ENCODE data around the gene WDR27.

Gene WDR27

DNA sequence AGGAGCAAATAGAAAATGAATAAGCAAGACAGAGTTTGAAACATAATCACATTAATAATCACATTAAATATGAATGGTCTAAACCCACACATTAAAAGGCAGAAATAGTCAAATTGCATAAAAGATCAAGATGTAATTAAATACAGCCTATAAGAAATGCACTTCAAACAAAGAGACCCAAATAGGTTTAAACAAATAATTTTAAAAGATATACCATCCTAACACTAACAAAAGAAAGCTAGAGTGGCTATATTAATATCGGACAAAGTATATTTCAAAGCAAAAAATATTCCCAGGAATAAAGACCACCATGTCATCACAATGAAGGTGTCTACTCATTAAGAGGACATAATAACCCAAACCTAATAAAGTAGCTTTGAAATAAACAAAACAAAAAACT lies 140.2 kb downstream of the WDR27 start:
- H3K79me2 ChIP-seq (ENCODE audit: insufficient read depth, low read length): no peaks in the 10 kb centered on the region
- H3F3A ChIP-seq (ENCODE audit: insufficient read depth): peaks cover 13% of the 10 kb centered on the region
- H3K4me3 ChIP-seq (ENCODE audit: insufficient read depth, low read length, poor library complexity, severe bottlenecking): no peak overlapping the region
- peaks cover 4% of the 10 kb centered on the region; the same call in 1 of the 2 replicates for H3K36me3 ChIP-seq (ENCODE audit: low read length)
- H3K4me2 ChIP-seq (ENCODE audit: low read depth, low read length, poor library complexity, severe bottlenecking): no peak overlapping the region
- no peak for TF ChIP-seq CTCF (IDR thresholded peaks at IDR 0.05; ENCODE audit: insufficient read depth, low read length, poor library complexity, severe bottlenecking)
- no peak for TF ChIP-seq EZH2phosphoT487 (conservative IDR thresholded peaks at IDR 0.05; ENCODE audit: low read length)
- H2AFZ ChIP-seq (ENCODE audit: low read depth, low read length, severe bottlenecking): no peak overlapping the region
- H3K9me2 ChIP-seq (replicated peaks; ENCODE audit: insufficient read depth, low read length): no peaks in the 10 kb centered on the region
- H4K20me1 ChIP-seq (ENCODE audit: low read depth, low read length): no peaks in the 10 kb centered on the region
- no peaks in the 10 kb centered on the region for H3K27me3 ChIP-seq (ENCODE audit: low read length)
- H3K9me3 ChIP-seq (ENCODE audit: insufficient read depth, low read length): no peaks in the 10 kb centered on the region
- no peak overlapping the region for H3K9ac ChIP-seq (ENCODE audit: low read length)
- H3K27ac ChIP-seq (ENCODE audit: low read depth, low read length): no peak overlapping the region

- Histone ChIP-seq H4K20me1 (ENCODE audit: low read depth, low read length) (no peaks in the 10 kb centered on the region), H3K27ac (ENCODE audit: low read depth, low read length) (no peak overlapping the region), H2AFZ (ENCODE audit: low read depth, low read length, severe bottlenecking) (no peak overlapping the region), H3K79me2 (ENCODE audit: insufficient read depth, low read length) (no peaks in the 10 kb centered on the region), H3F3A (ENCODE audit: insufficient read depth) (peaks cover 13% of the 10 kb centered on the region), H3K27me3 (ENCODE audit: low read length) (no peaks in the 10 kb centered on the region), H3K36me3 (ENCODE audit: low read length) (peaks cover 4% of the 10 kb centered on the region; the same call in 1 of the 2 replicates), H3K4me2 (ENCODE audit: low read depth, low read length, poor library complexity, severe bottlenecking) (no peak overlapping the region), H3K9me2 (replicated peaks; ENCODE audit: insufficient read depth, low read length) (no peaks in the 10 kb centered on the region), H3K9me3 (ENCODE audit: insufficient read depth, low read length) (no peaks in the 10 kb centered on the region), H3K4me3 (ENCODE audit: insufficient read depth, low read length, poor library complexity, severe bottlenecking) (no peak overlapping the region), H3K9ac (ENCODE audit: low read length) (no peak overlapping the region)
- no peak for TF ChIP-seq EZH2phosphoT487 (conservative IDR thresholded peaks at IDR 0.05; ENCODE audit: low read length)
- no peak for TF ChIP-seq CTCF (IDR thresholded peaks at IDR 0.05; ENCODE audit: insufficient read depth, low read length, poor library complexity, severe bottlenecking)
Observed at GRCh38 chr6:169559592-169559991, 142.2 kb downstream of the WDR27 start.

GRCh38 chr6:169558774-169559441 lies 142.9 kb downstream of the WDR27 start:
- no peaks in the 10 kb centered on the region for H3K79me2 ChIP-seq (ENCODE audit: insufficient read depth, low read length)
- no peaks in the 10 kb centered on the region for H3K27me3 ChIP-seq (ENCODE audit: low read length)
- no peak overlapping the region for H3K4me3 ChIP-seq (ENCODE audit: insufficient read depth, low read length, poor library complexity, severe bottlenecking)
- H3K9me2 ChIP-seq (replicated peaks; ENCODE audit: insufficient read depth, low read length): no peaks in the 10 kb centered on the region
- H3K27ac ChIP-seq (ENCODE audit: low read depth, low read length): no peak overlapping the region
- H3K9me3 ChIP-seq (ENCODE audit: insufficient read depth, low read length): no peaks in the 10 kb centered on the region
- no peak for TF ChIP-seq CTCF (IDR thresholded peaks at IDR 0.05; ENCODE audit: insufficient read depth, low read length, poor library complexity, severe bottlenecking)
- H3K4me2 ChIP-seq (ENCODE audit: low read depth, low read length, poor library complexity, severe bottlenecking): no peak overlapping the region
- H2AFZ ChIP-seq (ENCODE audit: low read depth, low read length, severe bottlenecking): no peak overlapping the region
- no peaks in the 10 kb centered on the region for H4K20me1 ChIP-seq (ENCODE audit: low read depth, low read length)
- H3K9ac ChIP-seq (ENCODE audit: low read length): no peak overlapping the region
- H3F3A ChIP-seq (ENCODE audit: insufficient read depth): peaks cover 13% of the 10 kb centered on the region
- H3K36me3 ChIP-seq (ENCODE audit: low read length): peaks cover 4% of the 10 kb centered on the region; the same call in 1 of the 2 replicates
